GM18951 (cell line): Measurements from ENCODE around the gene MAP3K3.

Source experiments
- POLR2A ChIP-seq: IDR thresholded peaks from 4 replicates; pipeline ENCODE4 v1.6.1; 2011; ENCODE audit warnings: mild to moderate bottlenecking; ENCODE audit not compliant: insufficient read length, insufficient read depth; ENCODE audit errors: extremely low read depth
- in situ Hi-C: fragments of 300-500 bp; cut with MboI; formaldehyde crosslinking; loops from one replicate; pipeline ENCODE4 v1.12.0; 2022; ENCODE audit warnings: low sequenced_read_pairs, mixed read lengths, inconsistent platforms; ENCODE audit not compliant: unreplicated experiment

The MAP3K3 gene

GRCh38 chr17:63647065-63647725 is 25.0 kb downstream of the MAP3K3 start:
- in situ Hi-C loops = no loop called here
- TF ChIP-seq POLR2A = no peak

GRCh38 chr17:63647936-63648335 is 25.7 kb downstream of the MAP3K3 start:
- in situ Hi-C loops = no loop called here
- no peak for TF ChIP-seq POLR2A

- in situ Hi-C loops = no loop called here
- TF ChIP-seq POLR2A = no peak
Observed at GRCh38 chr17:63649813-63650212, 27.6 kb downstream of the MAP3K3 start.

- in situ Hi-C loops = no loop called here
- TF ChIP-seq POLR2A = no peak
Observed at GRCh38 chr17:63652106-63652505, 29.9 kb downstream of the MAP3K3 start.

- no peak for TF ChIP-seq POLR2A
- in situ Hi-C loops = no loop called here
Observed at GRCh38 chr17:63653050-63653449, 30.8 kb downstream of the MAP3K3 start.

GRCh38 chr17:63657786-63658185 is 35.6 kb downstream of the MAP3K3 start:
- TF ChIP-seq POLR2A = no peak
- in situ Hi-C loops = no loop called here

- TF ChIP-seq POLR2A = no peak
- in situ Hi-C loops = no loop called here
Observed at GRCh38 chr17:63658366-63658765, 36.1 kb downstream of the MAP3K3 start.

- TF ChIP-seq POLR2A = no peak
- in situ Hi-C loops = no loop called here
Observed at GRCh38 chr17:63659850-63660249, 37.6 kb downstream of the MAP3K3 start.

- no peak for TF ChIP-seq POLR2A
- in situ Hi-C loops = no loop called here
Observed at GRCh38 chr17:63665527-63666214, 43.5 kb downstream of the MAP3K3 start.

GRCh38 chr17:63672856-63673255 is 50.6 kb downstream of the MAP3K3 start:
- in situ Hi-C loops = no loop called here

GRCh38 chr17:63675231-63675606 is 53.0 kb downstream of the MAP3K3 start:
- in situ Hi-C loops = no loop called here
- TF ChIP-seq POLR2A = no peak

More at GRCh38 chr17:63672856-63673255, 50.6 kb downstream of the MAP3K3 start:
- no peak for TF ChIP-seq POLR2A

GRCh38 chr17:63675607-63676546 is 53.7 kb downstream of the MAP3K3 start:
- in situ Hi-C loops = no loop called here
- TF ChIP-seq POLR2A = no peak

GRCh38 chr17:63676584-63676983 is 54.4 kb downstream of the MAP3K3 start:
- in situ Hi-C loops = no loop called here
- no peak for TF ChIP-seq POLR2A
